Uterus (tissue), 2 donors: ENCODE data around the gene SLC7A14.

Source experiments
- POLR2A ChIP-seq, 2 donors: fragments of 450-650 bp; IDR thresholded peaks; one replicate each; pipeline ENCODE4 v1.6.1; 2016; ENCODE audit warnings: antibody characterized with exemption in 2 of 2, mild to moderate bottlenecking in 1 of 2, moderate library complexity in 1 of 2
- TF ChIP-seq, protein P1 (sequence below), 4 experiments: fragments of 200-600 bp in 2 of 4; fragments of 450-650 bp in 2 of 4; sonication (generic) in 2 of 4; IDR thresholded peaks; one replicate each; pipeline ENCODE4 v1.5.1; 2016 to 2019; ENCODE audit warnings: antibody characterized with exemption in 4 of 4, mild to moderate bottlenecking in 2 of 4, moderate library complexity in 1 of 4

GRCh38 chr3:170458285-170458684 lies 127.6 kb downstream of the SLC7A14 start:
- TF ChIP-seq, protein P1, sequence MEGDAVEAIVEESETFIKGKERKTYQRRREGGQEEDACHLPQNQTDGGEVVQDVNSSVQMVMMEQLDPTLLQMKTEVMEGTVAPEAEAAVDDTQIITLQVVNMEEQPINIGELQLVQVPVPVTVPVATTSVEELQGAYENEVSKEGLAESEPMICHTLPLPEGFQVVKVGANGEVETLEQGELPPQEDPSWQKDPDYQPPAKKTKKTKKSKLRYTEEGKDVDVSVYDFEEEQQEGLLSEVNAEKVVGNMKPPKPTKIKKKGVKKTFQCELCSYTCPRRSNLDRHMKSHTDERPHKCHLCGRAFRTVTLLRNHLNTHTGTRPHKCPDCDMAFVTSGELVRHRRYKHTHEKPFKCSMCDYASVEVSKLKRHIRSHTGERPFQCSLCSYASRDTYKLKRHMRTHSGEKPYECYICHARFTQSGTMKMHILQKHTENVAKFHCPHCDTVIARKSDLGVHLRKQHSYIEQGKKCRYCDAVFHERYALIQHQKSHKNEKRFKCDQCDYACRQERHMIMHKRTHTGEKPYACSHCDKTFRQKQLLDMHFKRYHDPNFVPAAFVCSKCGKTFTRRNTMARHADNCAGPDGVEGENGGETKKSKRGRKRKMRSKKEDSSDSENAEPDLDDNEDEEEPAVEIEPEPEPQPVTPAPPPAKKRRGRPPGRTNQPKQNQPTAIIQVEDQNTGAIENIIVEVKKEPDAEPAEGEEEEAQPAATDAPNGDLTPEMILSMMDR (IDR thresholded peaks at IDR 0.05) = no peak
- no peak for TF ChIP-seq POLR2A (IDR thresholded peaks at IDR 0.05)
